Middle frontal gyrus (tissue), 1 donor: ENCODE measurements around the gene STOM.
A peak's percentile ranks its signal among the peaks of the same experiment; 100 is the strongest.
"Not testable (repeated sequence)": the region's sequence is repeated elsewhere in the genome, so short reads cannot be mapped to it uniquely, and the experiment has no call there.

Experiments used
- DNase-seq: peaks from one replicate; pipeline ENCODE4 v3.0.0-alpha.2; 2015; ENCODE audit warnings: low spot score; ENCODE audit errors: extremely low spot score

The STOM gene, protein sequence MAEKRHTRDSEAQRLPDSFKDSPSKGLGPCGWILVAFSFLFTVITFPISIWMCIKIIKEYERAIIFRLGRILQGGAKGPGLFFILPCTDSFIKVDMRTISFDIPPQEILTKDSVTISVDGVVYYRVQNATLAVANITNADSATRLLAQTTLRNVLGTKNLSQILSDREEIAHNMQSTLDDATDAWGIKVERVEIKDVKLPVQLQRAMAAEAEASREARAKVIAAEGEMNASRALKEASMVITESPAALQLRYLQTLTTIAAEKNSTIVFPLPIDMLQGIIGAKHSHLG

DNA sequence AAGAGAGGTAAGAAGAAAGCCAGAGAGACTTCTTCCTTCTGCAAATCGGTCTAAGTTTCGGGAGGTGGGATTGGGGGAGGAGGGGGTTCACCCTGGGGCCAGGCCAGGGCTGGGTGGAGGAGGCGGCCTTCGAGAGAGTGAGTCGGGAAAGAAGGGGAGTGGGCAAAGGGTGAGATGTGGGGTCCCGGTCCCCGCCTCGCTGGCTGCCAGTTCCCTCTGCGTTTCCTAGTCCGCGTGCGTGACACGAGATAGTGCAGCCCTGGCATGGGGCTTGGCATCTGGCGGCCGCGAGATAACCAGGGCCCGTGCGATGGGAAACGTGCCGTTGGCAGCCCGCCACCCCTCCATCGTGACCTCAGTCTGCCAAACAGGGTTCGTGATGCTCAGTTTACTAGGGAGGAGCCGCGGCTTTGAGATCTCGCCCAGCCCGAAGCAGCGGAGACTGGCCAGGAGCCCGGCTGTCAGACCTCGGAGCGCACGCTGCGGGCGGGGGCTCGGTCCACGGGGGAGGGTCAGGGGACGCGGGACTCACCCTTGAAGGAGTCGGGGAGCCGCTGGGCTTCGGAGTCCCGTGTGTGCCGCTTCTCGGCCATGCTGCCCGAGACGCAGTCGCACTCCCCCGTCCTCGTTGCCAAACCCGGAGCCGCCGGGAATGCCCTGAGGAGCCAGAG is at the start of gene STOM:
Gene STOM (minus strand): TSS at position 656 of the 671 bp plus-strand sequence. CDS start 63 bp downstream, at position 593.
- no peak for DNase-seq

DNA sequence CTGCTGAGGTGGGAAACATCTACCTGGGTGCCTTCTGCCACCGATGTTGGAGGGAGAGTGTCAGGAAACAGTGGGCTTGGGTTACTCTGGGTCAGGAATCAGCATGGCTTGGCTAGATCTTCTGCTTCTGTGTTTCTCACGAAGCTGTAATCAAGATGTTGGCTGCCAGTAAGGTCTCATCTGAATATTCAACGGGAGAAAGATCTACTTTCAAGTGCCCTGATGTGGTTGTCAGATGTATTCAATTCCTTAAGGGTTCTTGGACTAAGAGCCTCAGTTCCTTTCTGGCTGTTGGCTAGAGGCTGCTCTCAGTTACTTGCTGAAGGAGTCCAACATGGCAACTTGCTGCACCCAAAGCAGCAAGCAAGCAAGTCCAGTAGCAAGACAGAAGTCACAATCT is 41.9 kb upstream of the STOM start:
- DNase-seq = no peak

DNA sequence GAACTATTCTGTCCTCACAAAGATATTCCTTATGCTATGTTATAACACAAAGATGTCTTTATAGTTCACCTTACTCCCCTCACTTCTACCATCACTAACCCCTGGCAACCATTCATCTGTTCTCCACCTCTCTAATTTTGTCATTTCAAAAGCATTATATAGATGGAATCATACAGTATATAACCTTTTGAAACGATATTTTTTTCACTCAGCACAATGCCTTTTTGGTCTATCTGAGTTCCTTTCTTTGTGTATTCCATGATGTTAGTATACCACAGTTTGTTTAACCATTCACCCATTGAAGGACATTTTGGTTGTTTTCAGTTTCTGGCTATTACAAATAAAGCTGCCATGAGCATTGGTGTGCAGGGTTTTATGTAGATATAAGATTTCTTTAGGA is 35.8 kb upstream of the STOM start:
- DNase-seq = no peak

DNA sequence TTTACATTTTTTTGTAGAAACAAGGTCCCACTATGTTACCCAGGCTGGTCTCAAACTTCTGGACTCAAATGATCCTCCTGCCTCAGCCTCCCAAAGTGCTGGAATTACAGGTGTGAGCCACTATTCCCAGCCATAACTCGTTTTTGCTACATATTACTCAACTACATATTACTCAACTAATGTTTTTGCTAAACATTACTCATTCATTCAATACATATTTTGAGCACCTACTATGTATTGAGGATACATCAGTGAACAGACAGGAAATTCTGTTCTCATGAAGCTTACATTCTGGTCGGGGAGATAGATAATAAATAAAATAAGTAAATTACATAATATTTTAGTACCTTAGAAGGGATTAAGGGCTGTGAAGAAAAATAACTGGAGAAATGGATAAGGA is 34.9 kb upstream of the STOM start:
- DNase-seq = no peak

DNA sequence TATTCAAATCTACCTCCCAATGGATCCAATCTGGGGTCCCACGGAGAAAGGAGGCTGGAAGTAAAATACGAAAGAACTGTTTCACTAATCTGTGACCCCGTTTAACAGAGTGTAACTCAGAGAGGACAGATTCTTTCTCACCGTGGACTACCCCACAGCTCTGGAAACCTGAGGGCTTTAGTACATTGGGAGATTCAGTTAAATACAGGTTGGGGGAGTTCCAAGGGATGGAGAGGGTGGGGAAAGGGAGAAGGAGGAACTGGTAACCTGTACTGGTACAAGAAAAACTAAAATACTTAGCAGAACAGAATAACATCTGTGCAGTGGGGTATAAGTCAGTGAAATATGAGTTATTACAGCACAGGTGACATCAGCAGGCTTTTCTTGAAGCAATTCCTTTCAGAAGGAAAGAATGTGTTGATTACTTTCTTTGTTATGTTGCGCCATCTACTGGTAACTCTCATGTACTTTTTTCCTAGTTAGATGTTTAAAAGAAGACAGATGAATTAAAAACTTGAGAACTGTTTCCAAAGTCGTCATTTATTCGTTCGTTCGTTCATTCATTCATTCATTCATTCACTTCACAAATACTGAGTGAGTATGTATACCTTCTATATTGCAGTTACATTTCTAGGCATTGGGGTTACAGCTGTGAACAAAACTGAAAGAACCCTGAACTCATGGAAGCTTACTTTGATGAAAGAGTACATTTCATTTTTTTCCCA is 30.0 kb upstream of the STOM start:
- DNase-seq = peak; percentile 62

DNA sequence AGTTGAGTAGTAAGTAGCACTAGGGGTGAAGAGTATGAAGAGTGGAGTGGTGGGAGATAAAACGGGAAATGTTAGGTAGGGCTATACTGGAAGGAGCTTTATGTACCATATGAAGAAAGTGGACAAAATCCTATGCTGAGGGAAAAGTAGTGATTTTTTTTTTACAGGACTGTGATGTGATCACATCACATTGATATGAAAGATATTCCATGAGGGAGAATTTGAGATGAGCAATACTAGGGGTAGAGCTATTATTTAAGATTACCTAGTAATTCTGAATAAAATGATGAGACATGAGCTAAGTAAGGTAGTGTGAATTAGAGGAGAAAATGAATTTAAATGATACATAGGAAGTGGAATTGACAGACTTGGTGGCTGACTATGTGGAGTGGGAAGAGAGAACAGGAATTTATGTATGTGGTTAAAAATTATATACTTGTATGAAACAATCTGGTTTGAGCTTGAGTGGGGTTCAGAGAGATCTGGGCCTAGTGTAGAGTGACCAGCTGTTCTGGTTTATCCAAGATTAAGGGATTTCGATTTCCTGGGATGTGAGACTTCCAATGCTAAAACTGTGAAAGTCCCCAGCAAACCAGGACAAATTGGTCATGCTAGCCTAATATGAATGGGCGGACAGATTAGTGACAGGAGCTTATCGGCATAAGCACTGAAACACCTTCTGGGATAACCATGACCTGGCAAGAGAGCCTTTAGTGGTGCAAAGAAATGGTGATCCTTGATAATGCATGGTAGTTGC is 29.3 kb upstream of the STOM start:
- no peak for DNase-seq

DNA sequence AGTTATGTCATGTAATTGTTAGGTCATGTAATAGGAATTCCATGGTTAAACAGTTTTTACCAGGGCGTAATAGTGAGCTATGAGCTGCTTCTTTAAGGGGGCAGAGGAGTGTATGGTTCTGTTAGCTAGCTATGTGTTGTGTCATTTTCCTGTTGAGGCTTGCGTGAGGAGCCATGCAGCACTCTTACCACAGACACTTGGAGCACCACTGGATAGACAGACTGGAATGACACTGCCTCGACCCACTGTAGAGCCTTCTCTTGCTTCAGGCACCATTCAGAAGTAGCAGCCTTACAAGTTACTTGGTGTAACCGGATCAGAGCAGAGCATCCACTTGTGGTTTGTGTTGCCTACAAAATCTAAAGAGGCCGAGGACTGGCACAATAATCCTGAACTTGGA is 28.3 kb upstream of the STOM start:
- DNase-seq = no peak

DNA sequence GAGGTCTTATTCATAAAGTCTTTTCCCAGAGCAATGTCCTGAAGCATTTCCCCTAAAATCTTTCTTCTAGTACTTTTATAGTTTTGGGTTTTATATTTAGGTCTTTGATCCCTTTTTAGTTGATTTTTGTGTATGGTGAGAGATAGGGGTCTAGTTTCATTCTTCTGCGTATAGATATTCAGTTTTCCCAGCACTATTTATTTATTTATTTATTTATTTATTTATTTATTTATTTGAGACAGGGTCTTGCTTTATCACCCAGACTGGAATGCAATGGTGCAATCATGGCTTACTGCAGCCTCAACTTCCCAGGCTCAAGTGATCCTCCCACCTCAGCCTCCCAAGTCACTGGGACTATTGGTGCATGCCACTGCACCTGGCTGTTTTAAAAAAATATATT is 27.2 kb upstream of the STOM start:
- not testable (repeated sequence) for DNase-seq

DNA sequence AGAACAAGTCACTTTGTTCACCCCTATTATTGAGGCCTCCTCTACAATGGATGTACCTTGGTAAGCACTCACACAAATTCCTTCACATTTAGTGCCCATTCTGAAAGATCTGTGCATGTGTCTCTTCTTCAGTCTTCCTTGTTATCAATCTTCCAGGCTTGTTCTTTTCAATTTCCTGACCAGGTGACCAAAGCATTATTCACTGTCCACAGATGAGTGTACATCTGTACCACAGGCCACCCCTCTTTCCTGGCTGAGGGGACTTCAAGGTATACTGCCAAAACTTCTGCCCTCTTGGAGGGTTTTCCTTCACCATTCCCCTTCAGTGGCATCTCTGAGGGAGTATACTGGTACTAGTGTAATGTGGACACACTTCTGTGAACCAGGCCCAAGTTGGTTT is 25.5 kb upstream of the STOM start:
- DNase-seq = no peak

DNA sequence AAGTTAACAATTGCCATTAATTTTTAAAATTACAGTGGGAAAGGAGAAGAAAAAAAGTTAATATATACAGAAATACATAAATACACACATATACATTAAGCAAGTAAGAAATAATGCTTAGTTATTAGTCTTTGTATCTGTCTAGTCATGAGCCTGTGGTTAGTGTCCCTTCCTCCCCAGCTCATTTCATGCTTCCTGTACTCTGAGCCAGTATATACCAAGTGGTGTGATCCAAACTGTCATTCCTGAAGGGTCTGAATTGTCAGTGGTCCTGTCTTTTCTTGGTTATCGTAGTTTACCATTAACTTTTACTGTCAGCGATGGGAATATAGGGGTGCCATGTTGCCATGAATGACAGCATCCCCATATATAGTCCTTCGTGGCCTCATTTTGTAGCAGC is 24.2 kb upstream of the STOM start:
- no peak for DNase-seq

DNA sequence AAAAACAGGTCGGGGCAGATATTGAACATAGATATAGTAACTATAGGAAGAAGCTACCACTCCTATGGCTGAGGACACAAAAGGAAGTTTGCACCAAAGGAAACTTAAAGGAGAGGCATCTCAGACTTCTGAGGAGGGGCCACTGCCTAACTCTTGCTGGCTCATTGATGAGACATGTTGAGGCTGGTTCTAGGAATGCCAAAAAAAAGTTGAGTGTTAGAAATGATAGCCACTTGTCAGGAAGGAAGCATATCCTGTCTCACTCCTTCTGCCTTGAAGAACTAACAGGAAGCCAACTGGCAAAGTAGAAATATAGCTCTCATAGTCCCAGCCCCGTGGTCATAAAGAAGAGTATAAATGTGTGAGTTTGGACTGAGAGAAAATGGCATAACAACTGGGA is 23.3 kb upstream of the STOM start:
- no peak for DNase-seq

DNA sequence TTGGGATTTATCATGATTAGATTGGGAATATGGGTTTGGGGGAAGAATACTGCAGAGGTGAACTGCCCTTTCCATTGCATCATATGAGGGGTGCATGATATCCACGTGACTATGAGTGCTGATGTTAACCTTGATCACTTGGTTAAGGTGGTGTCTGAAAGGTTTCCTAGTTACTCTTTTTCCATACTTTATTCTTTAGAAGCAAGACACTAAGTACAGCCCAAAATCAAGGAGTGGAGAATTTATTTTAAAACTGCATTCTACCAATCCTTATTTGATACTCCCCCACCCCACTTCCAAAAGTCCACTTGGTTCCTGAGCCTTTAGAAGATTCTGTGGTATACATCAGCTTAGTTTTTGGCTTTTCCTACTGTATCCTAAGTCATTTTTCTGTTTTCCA is 20.3 kb upstream of the STOM start:
- DNase-seq = no peak

DNA sequence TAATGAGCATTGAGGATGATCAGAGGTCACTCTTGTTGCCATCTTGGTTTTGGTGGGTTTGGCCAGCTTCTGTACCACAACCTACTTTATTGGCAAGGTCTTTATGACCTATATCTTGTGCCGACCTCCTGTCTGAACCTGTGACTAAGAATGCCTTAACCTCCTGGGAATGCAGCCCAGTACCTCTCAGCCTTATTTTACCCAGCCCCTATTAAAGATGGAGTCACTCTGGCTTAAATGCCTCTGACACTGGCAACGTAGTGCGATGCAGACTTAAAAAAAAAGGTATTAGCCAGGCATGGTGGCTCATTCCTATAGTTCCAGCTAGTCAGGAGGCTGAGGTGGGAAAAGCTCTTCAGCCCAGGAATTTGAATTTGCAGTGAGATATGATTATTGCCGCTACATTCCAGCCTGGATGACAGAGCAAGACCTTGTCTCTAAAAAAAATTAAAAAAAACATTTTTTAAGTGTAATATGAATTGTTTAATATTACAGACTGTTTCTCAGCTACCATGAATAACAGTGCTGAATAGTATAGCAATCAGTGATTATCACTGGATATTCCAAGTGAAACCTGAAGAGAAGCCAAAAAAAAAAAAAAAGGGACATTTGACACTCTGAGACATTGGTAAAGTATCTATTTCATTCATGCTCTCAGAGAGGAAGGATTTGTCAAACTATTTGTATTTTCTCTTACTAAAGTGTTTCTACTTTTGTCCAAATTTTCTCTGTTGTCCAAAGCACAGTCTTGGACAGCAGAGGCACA is 18.3 kb upstream of the STOM start:
- no peak for DNase-seq

DNA sequence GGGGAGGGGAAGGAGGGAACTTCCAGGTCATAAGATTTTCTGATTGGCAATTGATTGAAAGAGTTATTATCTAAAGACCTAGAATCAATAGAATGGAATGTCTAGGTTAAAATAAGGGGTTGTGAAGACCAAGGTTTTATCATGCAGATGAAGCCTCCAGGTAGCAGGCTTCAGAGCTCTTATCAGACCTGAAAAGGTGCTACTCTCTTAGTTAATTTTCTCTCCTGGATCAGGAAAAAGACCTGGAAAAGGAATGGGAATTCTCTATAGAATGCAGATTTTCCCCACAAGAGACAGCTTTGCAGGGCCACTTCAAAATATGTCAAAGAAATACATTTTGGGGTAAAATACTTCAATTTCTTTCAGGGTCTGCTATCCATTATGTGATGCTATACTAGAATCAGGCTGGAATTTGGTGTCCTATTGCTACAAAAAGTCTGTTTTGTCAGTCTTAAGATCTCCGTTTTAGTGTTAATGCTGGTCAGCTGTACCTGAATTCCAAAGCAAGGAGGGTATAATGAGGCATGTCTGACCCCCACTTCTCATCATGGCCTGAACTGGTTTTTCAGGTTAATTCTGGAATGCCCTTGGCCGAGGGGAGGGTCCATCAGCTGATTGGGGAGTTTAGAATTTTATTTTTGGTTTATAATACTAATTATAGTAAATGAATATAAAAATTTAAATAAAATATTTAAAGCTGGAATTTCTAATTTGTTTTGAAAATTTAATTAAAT is 16.6 kb upstream of the STOM start:
- no peak for DNase-seq

DNA sequence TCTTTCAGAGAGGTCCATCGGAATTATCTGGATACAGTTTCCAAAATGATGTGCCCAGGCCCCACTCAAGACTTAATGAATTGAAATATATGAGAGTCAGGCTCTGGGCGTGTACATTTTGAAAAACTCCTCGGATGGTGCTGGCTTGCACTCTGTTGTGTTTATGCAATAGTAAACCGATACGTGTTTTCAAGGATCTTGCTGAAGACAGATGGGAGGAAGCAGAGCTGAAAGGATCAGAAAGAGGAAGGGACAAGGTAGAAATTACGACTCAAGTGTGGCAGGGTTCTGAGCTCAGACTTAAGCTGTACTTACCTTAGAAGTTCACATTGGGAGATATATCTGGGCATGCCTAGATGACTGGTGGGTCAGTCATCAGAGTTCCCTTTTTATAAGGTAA is 13.7 kb upstream of the STOM start:
- DNase-seq = no peak

DNA sequence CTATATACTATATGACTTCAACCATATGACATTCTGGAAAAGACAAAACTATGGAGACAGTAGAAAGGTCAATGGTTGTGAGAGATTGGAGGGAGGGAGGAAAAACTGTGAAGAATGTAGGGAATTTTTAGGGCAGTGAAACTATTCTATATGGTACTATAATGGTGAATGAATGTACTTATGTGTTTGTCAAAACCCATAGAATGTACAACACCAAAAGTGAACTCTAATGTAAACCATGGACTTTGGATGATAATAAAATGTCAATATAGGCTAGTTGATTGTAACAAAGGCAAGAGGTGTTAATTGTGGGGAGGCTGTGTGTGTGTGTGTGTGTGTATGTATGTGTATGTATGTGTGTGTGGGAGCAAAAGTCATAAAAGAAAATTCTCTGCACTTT is 10.8 kb upstream of the STOM start:
- DNase-seq = no peak

DNA sequence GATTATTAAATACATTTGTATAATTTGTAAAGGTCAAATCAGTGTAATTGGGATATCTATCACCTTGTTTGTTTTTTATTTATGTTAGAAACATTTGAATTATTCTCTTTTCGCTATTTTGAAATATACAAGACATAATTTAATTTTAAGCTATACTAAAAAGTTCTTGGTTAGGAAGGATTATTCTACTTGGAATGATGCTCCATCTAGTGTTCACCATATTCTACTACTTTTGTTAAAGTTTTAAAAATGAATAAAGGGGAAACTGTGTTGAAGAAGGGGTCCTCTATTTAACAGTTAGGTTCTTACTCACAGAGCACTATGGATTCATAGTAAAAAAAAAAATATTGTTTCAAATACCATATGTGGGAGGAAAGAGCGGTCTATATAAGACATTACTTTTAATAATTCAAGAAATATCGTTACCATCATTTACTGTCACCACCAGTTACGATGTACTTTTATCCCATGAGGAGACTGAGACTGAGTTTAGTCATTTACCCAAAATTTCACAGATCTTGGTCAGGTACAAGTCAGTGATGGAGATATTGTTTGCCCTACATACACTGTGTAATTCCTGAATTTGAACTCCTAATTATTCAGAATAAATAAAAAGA is 6.3 kb upstream of the STOM start:
- no peak for DNase-seq

DNA sequence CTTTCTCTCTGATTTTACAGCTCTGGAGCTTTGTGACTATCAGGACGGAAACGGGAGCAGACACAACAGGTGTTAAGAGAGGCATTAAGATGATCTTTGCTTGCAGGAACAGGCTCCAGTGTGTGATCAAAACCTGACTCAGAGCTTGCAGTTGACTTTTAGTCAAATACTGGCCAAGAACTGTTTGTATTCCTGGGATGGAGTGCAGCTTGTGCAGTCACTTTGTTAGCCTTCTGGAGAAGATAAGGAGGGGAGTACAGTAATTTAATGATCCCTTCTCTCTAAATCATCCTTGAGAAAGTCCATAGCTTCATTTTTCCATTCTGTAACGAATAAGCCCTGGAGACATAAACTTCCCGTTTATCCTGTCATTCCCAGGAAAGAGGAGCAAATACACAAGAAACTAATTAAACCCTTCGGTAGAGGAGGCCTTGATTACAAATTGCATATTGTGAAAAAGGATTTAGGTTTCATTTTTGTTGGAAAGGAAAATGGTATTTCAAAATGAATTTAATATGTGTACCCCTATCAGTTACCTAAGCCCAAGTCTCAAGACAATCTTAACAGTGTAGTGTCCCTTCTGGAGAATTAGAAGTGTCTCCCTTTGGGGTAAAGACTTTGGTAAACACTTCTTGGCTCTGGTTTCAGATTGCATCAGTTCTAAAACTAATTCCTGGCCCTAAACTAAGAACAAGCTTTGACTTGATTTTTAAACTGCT is 3.1 kb upstream of the STOM start:
- no peak for DNase-seq

DNA sequence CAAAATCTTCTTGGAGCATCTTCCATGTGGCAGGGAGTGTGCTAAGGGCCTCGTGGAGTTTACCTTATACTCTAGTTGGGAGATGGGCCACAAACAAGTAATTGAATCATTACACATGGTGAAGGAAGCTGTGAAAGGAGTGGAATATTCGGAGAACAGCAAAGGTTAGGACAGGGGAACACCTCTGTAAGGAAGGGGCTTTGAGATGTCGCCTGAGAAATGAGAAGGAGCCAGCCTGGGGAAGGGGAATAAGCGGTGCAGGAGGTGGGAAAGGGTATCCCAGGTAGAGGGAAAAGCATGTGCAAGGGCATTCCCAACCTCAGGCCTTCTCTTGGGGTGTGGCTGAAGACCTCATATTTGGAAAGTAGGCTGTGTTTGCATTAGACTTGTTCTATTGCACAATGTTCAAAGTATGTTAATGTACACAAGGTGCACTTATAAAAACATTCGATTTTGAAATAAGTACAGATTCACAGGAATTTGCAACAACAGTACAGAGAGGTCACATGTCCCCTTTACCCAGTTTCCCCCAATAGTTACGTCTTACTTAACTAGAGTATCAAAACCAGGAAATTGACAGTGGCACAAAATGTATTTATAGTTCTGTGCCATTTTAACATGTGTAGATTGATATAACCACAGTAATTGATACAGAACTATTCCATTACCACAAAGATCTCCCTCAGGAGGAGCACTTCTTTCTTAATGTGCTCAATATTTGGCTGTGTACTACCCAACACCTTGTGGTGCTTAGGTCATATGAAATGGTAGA is 2.4 kb upstream of the STOM start:
- no peak for DNase-seq
